Liver (tissue), 3 donors: ENCODE data around the gene PSD4.
A peak's percentile ranks its signal among the peaks of the same experiment; 100 is the strongest.

Experiments used
- FOXA1 ChIP-seq: IDR thresholded peaks from 2 replicates; pipeline ENCODE4 v1.6.1; 2016; ENCODE audit warnings: antibody characterized with exemption
- FOXA2 ChIP-seq: IDR thresholded peaks from 2 replicates; pipeline ENCODE4 v1.6.1; 2016; ENCODE audit warnings: antibody characterized with exemption
- GABPA ChIP-seq, 2 donors: IDR thresholded peaks in 1 of 2; conservative IDR thresholded peaks in 1 of 2; 2 replicates each; pipeline ENCODE4 v1.6.1; 2016; ENCODE audit warnings: antibody characterized with exemption in 2 of 2, mild to moderate bottlenecking in 1 of 2, moderate library complexity in 1 of 2
- HNF4A ChIP-seq, 2 donors: conservative IDR thresholded peaks; 2 replicates each; pipeline ENCODE4 v1.6.1; 2016; ENCODE audit warnings: antibody characterized with exemption in 2 of 2, mild to moderate bottlenecking in 2 of 2
- HNF4G ChIP-seq: IDR thresholded peaks from 2 replicates; pipeline ENCODE4 v1.6.1; 2016; ENCODE audit warnings: antibody characterized with exemption
- JUND ChIP-seq, 2 donors: IDR thresholded peaks; 2 replicates each; pipeline ENCODE4 v1.6.1; 2016; ENCODE audit warnings: antibody characterized with exemption in 2 of 2
- RAD21 ChIP-seq, 2 donors: IDR thresholded peaks; 2 replicates each; pipeline ENCODE4 v1.6.1; 2016; ENCODE audit warnings: antibody characterized with exemption in 2 of 2, mild to moderate bottlenecking in 2 of 2
- SP1 ChIP-seq: IDR thresholded peaks from 2 replicates; pipeline ENCODE4 v1.6.1; 2018; ENCODE audit warnings: antibody characterized with exemption, mild to moderate bottlenecking
- TAF1 ChIP-seq: conservative IDR thresholded peaks from 2 replicates; pipeline ENCODE4 v1.6.1; 2016; ENCODE audit warnings: antibody characterized with exemption, mild to moderate bottlenecking
- TF ChIP-seq, protein P1 (sequence below): fragments of 150-350 bp; IDR thresholded peaks from 2 replicates; pipeline ENCODE4 v1.5.1; 2017; ENCODE audit warnings: improper control_type of control experiment, low read depth, low read length; ENCODE audit not compliant: missing input control
- TF ChIP-seq, protein P2 (sequence below): IDR thresholded peaks from 2 replicates; pipeline ENCODE4 v1.6.1; 2016; ENCODE audit warnings: antibody characterized with exemption
- TF ChIP-seq, protein P3 (sequence below): IDR thresholded peaks from 2 replicates; pipeline ENCODE4 v1.6.1; 2016; ENCODE audit warnings: antibody characterized with exemption
- TF ChIP-seq, protein P4 (sequence below): IDR thresholded peaks from 2 replicates; pipeline ENCODE4 v1.6.1; 2016; ENCODE audit warnings: antibody characterized with exemption
- TF ChIP-seq, protein P5 (sequence below): IDR thresholded peaks from 2 replicates; pipeline ENCODE4 v1.6.1; 2016; ENCODE audit warnings: antibody characterized with exemption, mild to moderate bottlenecking
- donor health status: healthy.
- donor health status: healthy.

DNA sequence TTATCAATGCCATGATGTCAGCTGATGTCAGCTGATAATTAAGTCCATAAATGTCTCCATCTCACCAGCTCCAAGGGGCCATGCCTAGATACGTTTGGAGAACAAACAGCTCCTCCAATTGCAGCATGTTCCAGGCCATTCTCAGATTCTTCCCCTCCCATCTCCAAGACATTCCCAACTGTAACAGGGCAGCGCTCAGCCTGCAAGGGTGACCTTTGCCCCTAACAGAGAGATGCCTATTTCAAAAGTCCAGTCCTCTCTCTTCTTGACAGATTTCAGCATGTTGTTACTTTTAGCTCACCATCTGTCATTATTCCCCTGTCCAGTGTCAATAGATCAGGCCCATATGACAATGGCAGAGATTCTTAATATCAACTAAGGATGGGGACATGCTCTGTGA, 9.9 kb downstream of the PSD4 start:
- TF ChIP-seq, protein P1, sequence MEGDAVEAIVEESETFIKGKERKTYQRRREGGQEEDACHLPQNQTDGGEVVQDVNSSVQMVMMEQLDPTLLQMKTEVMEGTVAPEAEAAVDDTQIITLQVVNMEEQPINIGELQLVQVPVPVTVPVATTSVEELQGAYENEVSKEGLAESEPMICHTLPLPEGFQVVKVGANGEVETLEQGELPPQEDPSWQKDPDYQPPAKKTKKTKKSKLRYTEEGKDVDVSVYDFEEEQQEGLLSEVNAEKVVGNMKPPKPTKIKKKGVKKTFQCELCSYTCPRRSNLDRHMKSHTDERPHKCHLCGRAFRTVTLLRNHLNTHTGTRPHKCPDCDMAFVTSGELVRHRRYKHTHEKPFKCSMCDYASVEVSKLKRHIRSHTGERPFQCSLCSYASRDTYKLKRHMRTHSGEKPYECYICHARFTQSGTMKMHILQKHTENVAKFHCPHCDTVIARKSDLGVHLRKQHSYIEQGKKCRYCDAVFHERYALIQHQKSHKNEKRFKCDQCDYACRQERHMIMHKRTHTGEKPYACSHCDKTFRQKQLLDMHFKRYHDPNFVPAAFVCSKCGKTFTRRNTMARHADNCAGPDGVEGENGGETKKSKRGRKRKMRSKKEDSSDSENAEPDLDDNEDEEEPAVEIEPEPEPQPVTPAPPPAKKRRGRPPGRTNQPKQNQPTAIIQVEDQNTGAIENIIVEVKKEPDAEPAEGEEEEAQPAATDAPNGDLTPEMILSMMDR = no peak
- TF ChIP-seq, protein P2, sequence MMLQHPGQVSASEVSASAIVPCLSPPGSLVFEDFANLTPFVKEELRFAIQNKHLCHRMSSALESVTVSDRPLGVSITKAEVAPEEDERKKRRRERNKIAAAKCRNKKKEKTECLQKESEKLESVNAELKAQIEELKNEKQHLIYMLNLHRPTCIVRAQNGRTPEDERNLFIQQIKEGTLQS = no peak
- TF ChIP-seq HNF4G (peak; percentile 26), GABPA (IDR thresholded peaks at IDR 0.05 in 1 of 2, conservative IDR thresholded peaks at IDR 0.05 in 1 of 2) (no peak), SP1 (peak; percentile 23), JUND (IDR thresholded peaks at IDR 0.05) (no peak), FOXA2 (no peak), HNF4A (conservative IDR thresholded peaks at IDR 0.05) (peak; percentile 59 to 72), FOXA1 (no peak), RAD21 (IDR thresholded peaks at IDR 0.05) (no peak), TAF1 (no peak)
- TF ChIP-seq, protein P3, sequence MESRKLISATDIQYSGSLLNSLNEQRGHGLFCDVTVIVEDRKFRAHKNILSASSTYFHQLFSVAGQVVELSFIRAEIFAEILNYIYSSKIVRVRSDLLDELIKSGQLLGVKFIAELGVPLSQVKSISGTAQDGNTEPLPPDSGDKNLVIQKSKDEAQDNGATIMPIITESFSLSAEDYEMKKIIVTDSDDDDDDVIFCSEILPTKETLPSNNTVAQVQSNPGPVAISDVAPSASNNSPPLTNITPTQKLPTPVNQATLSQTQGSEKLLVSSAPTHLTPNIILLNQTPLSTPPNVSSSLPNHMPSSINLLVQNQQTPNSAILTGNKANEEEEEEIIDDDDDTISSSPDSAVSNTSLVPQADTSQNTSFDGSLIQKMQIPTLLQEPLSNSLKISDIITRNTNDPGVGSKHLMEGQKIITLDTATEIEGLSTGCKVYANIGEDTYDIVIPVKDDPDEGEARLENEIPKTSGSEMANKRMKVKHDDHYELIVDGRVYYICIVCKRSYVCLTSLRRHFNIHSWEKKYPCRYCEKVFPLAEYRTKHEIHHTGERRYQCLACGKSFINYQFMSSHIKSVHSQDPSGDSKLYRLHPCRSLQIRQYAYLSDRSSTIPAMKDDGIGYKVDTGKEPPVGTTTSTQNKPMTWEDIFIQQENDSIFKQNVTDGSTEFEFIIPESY = no peak
- TF ChIP-seq, protein P4, sequence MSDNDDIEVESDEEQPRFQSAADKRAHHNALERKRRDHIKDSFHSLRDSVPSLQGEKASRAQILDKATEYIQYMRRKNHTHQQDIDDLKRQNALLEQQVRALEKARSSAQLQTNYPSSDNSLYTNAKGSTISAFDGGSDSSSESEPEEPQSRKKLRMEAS = no peak
- TF ChIP-seq, protein P5, sequence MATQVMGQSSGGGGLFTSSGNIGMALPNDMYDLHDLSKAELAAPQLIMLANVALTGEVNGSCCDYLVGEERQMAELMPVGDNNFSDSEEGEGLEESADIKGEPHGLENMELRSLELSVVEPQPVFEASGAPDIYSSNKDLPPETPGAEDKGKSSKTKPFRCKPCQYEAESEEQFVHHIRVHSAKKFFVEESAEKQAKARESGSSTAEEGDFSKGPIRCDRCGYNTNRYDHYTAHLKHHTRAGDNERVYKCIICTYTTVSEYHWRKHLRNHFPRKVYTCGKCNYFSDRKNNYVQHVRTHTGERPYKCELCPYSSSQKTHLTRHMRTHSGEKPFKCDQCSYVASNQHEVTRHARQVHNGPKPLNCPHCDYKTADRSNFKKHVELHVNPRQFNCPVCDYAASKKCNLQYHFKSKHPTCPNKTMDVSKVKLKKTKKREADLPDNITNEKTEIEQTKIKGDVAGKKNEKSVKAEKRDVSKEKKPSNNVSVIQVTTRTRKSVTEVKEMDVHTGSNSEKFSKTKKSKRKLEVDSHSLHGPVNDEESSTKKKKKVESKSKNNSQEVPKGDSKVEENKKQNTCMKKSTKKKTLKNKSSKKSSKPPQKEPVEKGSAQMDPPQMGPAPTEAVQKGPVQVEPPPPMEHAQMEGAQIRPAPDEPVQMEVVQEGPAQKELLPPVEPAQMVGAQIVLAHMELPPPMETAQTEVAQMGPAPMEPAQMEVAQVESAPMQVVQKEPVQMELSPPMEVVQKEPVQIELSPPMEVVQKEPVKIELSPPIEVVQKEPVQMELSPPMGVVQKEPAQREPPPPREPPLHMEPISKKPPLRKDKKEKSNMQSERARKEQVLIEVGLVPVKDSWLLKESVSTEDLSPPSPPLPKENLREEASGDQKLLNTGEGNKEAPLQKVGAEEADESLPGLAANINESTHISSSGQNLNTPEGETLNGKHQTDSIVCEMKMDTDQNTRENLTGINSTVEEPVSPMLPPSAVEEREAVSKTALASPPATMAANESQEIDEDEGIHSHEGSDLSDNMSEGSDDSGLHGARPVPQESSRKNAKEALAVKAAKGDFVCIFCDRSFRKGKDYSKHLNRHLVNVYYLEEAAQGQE = no peak
